Measurements from ENCODE around the gene TYR. TPM values are rescaled to one million over a fixed set of nuclear protein-coding genes. Genes with fewer than 3 reads are reported as not detected.

Gene TYR
- total RNA-seq, 1 experiment from 2014 or later: not detected

- no peak overlapping the region for H4K8ac ChIP-seq (replicated peaks; ENCODE audit: insufficient read length, low read depth, low read length)
- no peak overlapping the region for H3K56ac ChIP-seq (ENCODE audit: insufficient read length, low read depth, low read length)
- no peak overlapping the region for H2BK120ac ChIP-seq (ENCODE audit: low read depth, low read length, poor library complexity, severe bottlenecking)
- H3K27ac ChIP-seq (ENCODE audit: insufficient read length, low read depth, low read length): no peak overlapping the region
- no peak overlapping the region for H2BK5ac ChIP-seq (ENCODE audit: insufficient read length, low read length)
- H2BK15ac ChIP-seq (ENCODE audit: low read depth, low read length): no peak overlapping the region
- H3K23me2 ChIP-seq (ENCODE audit: insufficient read length, low read depth, low read length, poor library complexity, severe bottlenecking): no peaks in the 10 kb centered on the region
- no peaks in the 10 kb centered on the region for H4K20me1 ChIP-seq (ENCODE audit: control insufficient read depth, insufficient read depth, insufficient read length)
- no peak overlapping the region for H2BK12ac ChIP-seq (ENCODE audit: insufficient read length, low read depth, low read length)
- Mint-ChIP-seq H3K4me3 (no peak overlapping the region), H3K9me3 (no peaks in the 10 kb centered on the region), H3K4me1 (peaks cover 19 to 23% of the 10 kb centered on the region in 2 experiments), H3K36me3 (ENCODE audit: insufficient read depth in 1 of 3, low read depth in 3 of 3) (no peaks in the 10 kb centered on the region), H3K27me3 (ENCODE audit: low read depth) (no peaks in the 10 kb centered on the region), H3K27ac (no peak overlapping the region)
- WGBS (ENCODE audit: extremely low coverage, insufficient read length, low lambda C conversion rate): no CpG with 5 or more reads among the region's 2 CpGs
- no peaks in the 10 kb centered on the region for H3K9me3 ChIP-seq (ENCODE audit: control insufficient read depth, low read depth, low read length)
- H3K23ac ChIP-seq (ENCODE audit: insufficient read length, low read depth, low read length): no peak overlapping the region
- H2AFZ ChIP-seq (ENCODE audit: low read length): no peak overlapping the region
- no peak overlapping the region for H2BK20ac ChIP-seq (ENCODE audit: low read depth, low read length, poor library complexity, severe bottlenecking)
- no peak overlapping the region for H3K9ac ChIP-seq (ENCODE audit: extremely low read depth, insufficient read length, low read length)
- H4K91ac ChIP-seq (ENCODE audit: insufficient read length, low read depth, low read length): no peak overlapping the region
- no peaks in the 10 kb centered on the region for H3K79me2 ChIP-seq (ENCODE audit: insufficient read depth, low read length)
- no peak overlapping the region for H4K5ac ChIP-seq (ENCODE audit: insufficient read length, low read depth, low read length)
- no peaks in the 10 kb centered on the region for H3K27me3 ChIP-seq (ENCODE audit: insufficient read depth, low read length)
- H2AK5ac ChIP-seq (ENCODE audit: insufficient read length, low read length): no peak overlapping the region
- no peak for TF ChIP-seq CTCF (conservative IDR thresholded peaks at IDR 0.05)
- no peaks in the 10 kb centered on the region for H3K79me1 ChIP-seq (ENCODE audit: insufficient read depth, low read depth, low read length, poor library complexity, severe bottlenecking)
- DNase-seq: no peak
- H3K4me1 ChIP-seq (ENCODE audit: insufficient read depth, low read length): peaks cover 2% of the 10 kb centered on the region; the same call in 1 of the 2 replicates
- no peak overlapping the region for H3K4ac ChIP-seq (ENCODE audit: low read depth, low read length)
- H3K18ac ChIP-seq (ENCODE audit: insufficient read length, low read depth, low read length): no peak overlapping the region
- no peak overlapping the region for H3K4me2 ChIP-seq (ENCODE audit: insufficient read depth, insufficient read length, low read length)
- H3T11ph ChIP-seq (ENCODE audit: low read length): no peak overlapping the region
- H3K14ac ChIP-seq (ENCODE audit: insufficient read depth, low read length): no peak overlapping the region
Observed at GRCh38 chr11:89176938-89177337, 737 bp upstream of the TYR start.
